Measurements from ENCODE around the gene SHISA5. TPM values are rescaled to one million over a fixed set of nuclear protein-coding genes. Genes with fewer than 3 reads are reported as not detected.

Gene SHISA5
- total RNA-seq, 1 experiment from 2014 or later: 104 TPM

GRCh38 chr3:48465237-48465530 is 38.8 kb downstream of the SHISA5 start:
- ChIA-PET POLR2A (no interaction called here), CTCF (interaction anchor here (0.9 to 3.3 kb wide), 3 partner anchors 8 to 84 kb away, joined by 3 to 19 read pairs (median 3); no protein-coding TSS in a partner anchor), RAD21 (ENCODE audit: low non-redundant PET in 1 of 2, low total read pairs in 2 of 2, uncharacterized antibody in 2 of 2, unreplicated experiment in 2 of 2) (interaction anchor here in 1 of 2 experiments (1.7 kb wide), 1 partner anchor 84 kb away, joined by 6 read pairs; no protein-coding TSS in a partner anchor)
- peak overlapping the region; percentile 98 for H3K27ac ChIP-seq (ENCODE audit: low read depth, low read length)
- no peaks in the 10 kb centered on the region for H4K20me1 ChIP-seq (ENCODE audit: insufficient read depth)
- DNase-seq (ENCODE audit: low read depth, low spot score): no peak
- peak overlapping the region; percentile 92 for H3K4me2 ChIP-seq (ENCODE audit: low read length)
- H2AFZ ChIP-seq (ENCODE audit: low read depth, low read length, poor library complexity, severe bottlenecking): no peak overlapping the region
- intact Hi-C loops (cut with micrococcal nuclease): loop anchor here (1.0 to 2.0 kb wide), 3 partner anchors 42 to 170 kb away; partner anchors contain the start of gene SLC26A6
- peak overlapping the region; percentile 82 for H3K9ac ChIP-seq (ENCODE audit: low read length)
- H3K4me1 ChIP-seq (ENCODE audit: control insufficient read depth in 1 of 2, insufficient read depth in 2 of 2, low read length in 2 of 2): peaks cover 16 to 33% of the 10 kb centered on the region in 2 experiments
- TF ChIP-seq SIN3A (IDR thresholded peaks at IDR 0.05; ENCODE audit: low read depth) (no peak), ZBTB33 (IDR thresholded peaks at IDR 0.05; ENCODE audit: extremely low read depth, insufficient replicate concordance, low read length) (no peak), CEBPB (IDR thresholded peaks at IDR 0.05; ENCODE audit: low read depth) (no peak), TCF7L2 (IDR thresholded peaks at IDR 0.05; ENCODE audit: borderline replicate concordance, extremely low read depth, insufficient read depth, insufficient read length) (no peak), MAX (IDR thresholded peaks at IDR 0.05) (no peak), POLR2A (IDR thresholded peaks at IDR 0.05; ENCODE audit: borderline replicate concordance, extremely low read depth, insufficient read depth, insufficient read length) (no peak), FOSL1 (IDR thresholded peaks at IDR 0.05; ENCODE audit: low read depth) (no peak), YY1 (IDR thresholded peaks at IDR 0.05; ENCODE audit: extremely low read depth, insufficient replicate concordance, low read depth, low read length) (no peak), REST (IDR thresholded peaks at IDR 0.05; ENCODE audit: low read depth) (no peak), POLR2AphosphoS5 (IDR thresholded peaks at IDR 0.05; ENCODE audit: low read depth, low read length) (no peak), CTCF (IDR thresholded peaks at IDR 0.05 in 2 of 3, conservative IDR thresholded peaks at IDR 0.05 in 1 of 3; ENCODE audit: borderline replicate concordance in 1 of 3, insufficient read depth in 1 of 3, low read depth in 2 of 3, low read length in 2 of 3) (no peak), JUND (IDR thresholded peaks at IDR 0.05) (no peak), SP1 (IDR thresholded peaks at IDR 0.05; ENCODE audit: low read depth) (no peak), EZH2phosphoT487 (IDR thresholded peaks at IDR 0.05; ENCODE audit: borderline replicate concordance) (no peak), EZH2 (IDR thresholded peaks at IDR 0.05) (no peak)
- peak overlapping the region in 1 of 2 experiments; percentile 60; a peak in 1 of 4 replicates for H3K4me3 ChIP-seq (replicated peaks in 1 of 2; ENCODE audit: low read depth in 1 of 2, low read length in 2 of 2)
- H3K9me3 ChIP-seq (ENCODE audit: control insufficient read depth in 1 of 2, insufficient read depth in 1 of 2, low read depth in 1 of 2, low read length in 2 of 2): no peaks in the 10 kb centered on the region
- BruUV-seq (replicated peaks): no TSS peak
- peaks cover 35% of the 10 kb centered on the region for H3K79me2 ChIP-seq (ENCODE audit: insufficient read depth, low read length)
- no peaks in the 10 kb centered on the region for H3K27me3 ChIP-seq (ENCODE audit: insufficient read depth, low read length)
- ATAC-seq: no peak; the same call in 1 of the 2 replicates
- H3K9me2 ChIP-seq (ENCODE audit: insufficient read depth): no peaks in the 10 kb centered on the region
- H3K36me3 ChIP-seq (ENCODE audit: control insufficient read depth in 1 of 2, insufficient read depth in 2 of 2, low read length in 2 of 2): peaks cover 8 to 24% of the 10 kb centered on the region in 2 experiments
